Retina (tissue), 1 donor: ENCODE measurements around the gene LSM14B.
A peak's percentile ranks its signal among the peaks of the same experiment; 100 is the strongest.
"Not testable (repeated sequence)": the region's sequence is repeated elsewhere in the genome, so short reads cannot be mapped to it uniquely, and the experiment has no call there.

Source experiments
- DNase-seq: peaks from one replicate; pipeline ENCODE4 v3.0.0-alpha.2; 2016

Gene LSM14B

DNA sequence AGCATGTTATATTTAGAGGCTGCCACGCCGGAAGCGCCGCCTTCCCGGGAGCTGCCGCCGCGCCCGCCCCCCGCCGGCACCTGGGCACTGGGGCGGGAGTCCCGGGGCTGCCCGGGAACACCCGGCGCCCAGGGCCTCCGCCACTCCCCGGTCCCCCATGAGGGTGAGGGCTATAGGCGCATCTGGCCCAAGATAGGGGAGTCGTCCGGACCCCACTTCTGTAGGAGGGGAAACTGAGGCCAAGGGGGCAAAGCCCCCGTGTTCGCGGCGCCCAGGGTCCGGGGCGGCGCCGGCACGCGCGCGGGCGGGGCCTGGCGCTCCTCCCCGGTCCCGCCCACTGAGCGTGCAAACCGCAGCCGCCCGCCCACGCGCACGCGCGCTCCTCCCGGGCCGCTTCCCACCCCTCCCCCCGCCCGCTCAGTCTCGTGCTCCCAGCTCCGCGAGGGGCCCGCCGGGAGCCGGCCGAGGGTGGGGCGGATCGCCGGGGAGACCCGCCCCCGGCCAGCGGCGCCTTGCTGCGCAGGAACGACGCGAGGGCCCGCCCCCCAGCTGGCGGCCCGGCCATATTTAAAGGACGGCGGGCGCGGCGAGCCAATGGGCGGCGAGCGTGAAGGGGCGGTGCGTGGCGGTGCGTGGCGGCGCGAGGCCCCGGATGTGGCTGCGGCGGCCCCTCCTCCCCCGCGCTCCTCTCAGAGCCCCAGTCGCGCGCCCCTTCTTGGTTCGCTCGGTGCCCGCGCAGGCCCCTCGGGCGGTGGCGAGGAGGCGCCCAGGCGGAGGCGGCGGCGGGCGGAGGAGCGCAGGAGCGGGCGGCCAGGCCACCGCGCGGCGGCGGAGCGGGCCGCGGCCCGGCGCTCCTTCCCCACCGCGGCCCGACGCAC is at the start of gene LSM14B:
LSM14B (plus strand) TSS at position 700 of the 878 bp plus-strand sequence. CDS start 192 bp downstream, outside the sequence.
- DNase-seq = peak; percentile 96

GRCh38 chr20:62073323-62073722 is 49.0 kb upstream of the LSM14B start:
- DNase-seq = no peak

DNA sequence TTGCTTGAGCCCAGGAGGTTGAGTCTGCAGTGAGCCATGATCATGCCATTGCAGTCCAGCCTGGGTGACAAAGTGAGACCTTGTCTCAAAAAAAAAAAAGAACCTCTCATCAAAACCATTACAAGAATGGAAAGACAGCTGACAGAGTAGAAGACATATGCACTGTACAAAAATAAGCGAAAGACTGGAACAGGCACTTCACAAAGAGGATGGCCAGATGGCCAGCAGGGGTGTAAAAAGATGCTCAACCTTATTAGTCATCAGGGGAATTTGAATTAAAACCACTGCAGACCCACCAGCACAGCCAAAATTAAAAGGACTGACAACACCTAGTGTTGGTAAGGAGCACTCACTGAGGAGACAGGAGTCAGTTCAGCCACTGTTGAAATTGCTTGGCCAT is 43.1 kb upstream of the LSM14B start:
- no peak for DNase-seq

- no peak for DNase-seq
Observed at GRCh38 chr20:62080249-62080990, 41.9 kb upstream of the LSM14B start.

GRCh38 chr20:62083312-62083711 is 39.0 kb upstream of the LSM14B start:
- DNase-seq = no peak

- DNase-seq = not testable (repeated sequence)
Observed at GRCh38 chr20:62084224-62084623, 38.1 kb upstream of the LSM14B start.

GRCh38 chr20:62085206-62085605 is 37.1 kb upstream of the LSM14B start:
- DNase-seq = no peak

DNA sequence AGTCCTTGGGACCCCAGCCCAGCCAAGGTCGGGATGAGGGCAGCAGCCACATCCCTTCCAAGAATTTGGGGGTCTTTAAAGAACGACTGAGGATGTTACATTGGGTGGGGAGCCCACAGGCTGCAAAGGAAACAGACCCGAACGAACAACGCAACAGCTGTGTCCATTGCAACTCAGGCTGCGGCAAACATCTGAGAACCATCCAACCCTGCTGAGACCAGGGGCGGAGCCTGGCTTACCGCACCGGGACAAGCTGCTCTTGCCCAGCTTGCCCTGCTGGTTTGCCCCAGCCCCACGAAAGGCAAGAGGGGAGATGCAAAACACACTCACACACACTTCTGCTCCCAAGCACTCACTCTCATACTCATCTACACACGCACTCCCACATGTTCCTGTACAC is 35.0 kb upstream of the LSM14B start:
- DNase-seq = no peak

GRCh38 chr20:62087632-62088031 is 34.6 kb upstream of the LSM14B start:
- no peak for DNase-seq

DNA sequence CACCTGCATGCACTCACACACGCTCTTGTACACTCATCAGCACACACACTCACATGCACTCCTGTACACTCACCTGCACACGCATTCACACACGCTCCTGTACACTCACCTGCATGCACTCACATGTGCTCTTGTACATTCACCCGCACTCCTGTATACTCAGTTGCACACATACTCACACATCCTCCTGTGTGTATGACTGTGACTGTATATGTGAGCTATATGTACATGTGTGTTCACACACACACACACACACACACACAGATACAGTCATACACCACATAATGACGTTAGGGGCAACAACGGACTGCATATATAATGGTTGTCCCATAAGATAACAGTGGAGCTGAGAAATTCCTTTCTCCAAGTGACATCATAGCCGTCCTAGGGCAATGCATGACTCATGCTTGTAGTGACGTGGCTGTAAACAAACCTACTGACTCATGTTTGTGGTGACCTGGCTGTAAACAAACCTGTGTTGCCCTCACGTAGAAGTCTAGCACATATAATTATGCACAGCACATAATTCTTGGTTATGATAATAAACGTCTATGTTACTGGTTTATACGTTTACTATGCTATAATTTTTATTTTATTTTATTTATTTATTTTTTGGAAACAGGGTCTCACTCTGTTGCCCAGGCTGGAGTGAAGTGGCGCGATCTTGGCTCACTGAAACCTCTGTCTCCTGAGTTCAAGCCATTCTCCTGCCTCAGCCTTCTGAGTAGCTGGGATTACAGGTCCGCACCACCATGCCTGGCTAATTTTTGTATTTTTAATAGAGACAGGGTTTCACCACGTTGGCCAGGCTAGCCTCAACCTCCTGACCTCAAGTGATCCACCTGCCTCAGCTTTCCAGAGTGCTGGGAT is 33.8 kb upstream of the LSM14B start:
- no peak for DNase-seq

- DNase-seq = no peak
Observed at GRCh38 chr20:62089393-62089792, 32.9 kb upstream of the LSM14B start.

- no peak for DNase-seq
Observed at GRCh38 chr20:62096421-62097380, 25.6 kb upstream of the LSM14B start.

- DNase-seq = no peak
Observed at GRCh38 chr20:62097881-62098407, 24.3 kb upstream of the LSM14B start.

- DNase-seq = no peak
Observed at GRCh38 chr20:62101078-62101477, 21.2 kb upstream of the LSM14B start.

DNA sequence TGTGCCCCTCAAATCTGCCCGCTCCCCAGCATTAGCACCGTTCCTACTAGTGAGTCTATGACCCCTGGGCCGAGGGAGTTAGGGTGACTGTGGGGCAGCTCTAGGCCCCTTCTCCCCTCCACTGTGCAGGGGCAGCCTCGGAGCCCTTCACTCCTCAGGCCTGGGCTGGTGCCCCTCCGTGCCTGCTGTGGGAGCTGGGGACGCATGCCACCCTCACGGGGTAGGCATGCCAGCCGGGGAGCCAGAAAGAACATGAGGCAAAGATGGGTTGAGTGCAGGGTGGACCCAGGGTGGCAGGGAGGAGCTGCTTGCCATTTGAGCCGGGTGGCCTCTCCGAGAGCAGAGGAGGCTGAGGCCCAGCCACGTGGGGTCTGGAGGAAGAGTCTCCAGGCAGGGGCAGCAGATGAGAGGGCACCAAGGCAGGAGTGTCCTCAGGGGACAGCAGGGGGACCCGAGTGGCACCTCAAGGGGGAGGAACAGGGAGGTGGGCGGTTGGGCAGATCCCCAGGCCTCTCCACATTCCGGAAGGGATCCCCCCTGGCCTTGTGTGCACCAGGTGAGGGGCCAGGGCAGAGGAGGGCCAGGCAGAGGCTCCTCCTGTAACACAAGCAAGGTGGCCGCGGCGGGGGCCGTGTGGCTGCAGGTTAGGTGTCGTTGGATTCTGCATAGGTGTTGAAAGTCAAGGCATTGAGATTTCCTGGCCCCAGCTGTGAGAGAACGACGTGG is 18.6 kb upstream of the LSM14B start:
- no peak for DNase-seq

DNA sequence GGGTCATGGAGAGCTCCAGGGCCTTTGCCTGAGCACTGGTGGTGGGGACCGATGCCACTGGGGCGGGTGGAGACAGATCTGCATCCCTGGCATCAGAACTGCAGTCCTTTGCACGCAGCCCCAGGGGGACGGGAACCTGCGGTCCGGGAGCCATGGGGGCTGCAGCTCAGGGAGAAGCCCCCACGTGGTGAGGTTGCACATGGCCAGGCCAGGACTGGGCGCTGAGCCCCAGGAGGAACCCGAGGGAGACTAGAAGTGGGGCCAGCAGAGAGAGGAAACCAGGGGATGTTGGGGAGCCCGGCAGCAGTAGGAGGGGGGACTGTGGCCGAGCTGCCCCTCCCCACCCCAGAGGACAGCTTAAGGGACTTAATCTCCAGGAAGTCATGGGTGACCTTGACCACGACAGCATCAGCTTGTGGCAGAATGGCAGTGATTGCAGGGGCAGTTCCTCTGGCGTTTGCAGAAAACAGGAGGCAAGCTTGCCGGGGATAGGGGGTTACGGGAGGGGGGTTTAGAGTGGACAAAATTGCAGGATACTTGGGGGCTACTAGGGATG is 18.0 kb upstream of the LSM14B start:
- no peak for DNase-seq

- DNase-seq = no peak
Observed at GRCh38 chr20:62104791-62105345, 17.4 kb upstream of the LSM14B start.

GRCh38 chr20:62105592-62105991 is 16.7 kb upstream of the LSM14B start:
- no peak for DNase-seq

- no peak for DNase-seq
Observed at GRCh38 chr20:62111148-62111547, 11.1 kb upstream of the LSM14B start.

DNA sequence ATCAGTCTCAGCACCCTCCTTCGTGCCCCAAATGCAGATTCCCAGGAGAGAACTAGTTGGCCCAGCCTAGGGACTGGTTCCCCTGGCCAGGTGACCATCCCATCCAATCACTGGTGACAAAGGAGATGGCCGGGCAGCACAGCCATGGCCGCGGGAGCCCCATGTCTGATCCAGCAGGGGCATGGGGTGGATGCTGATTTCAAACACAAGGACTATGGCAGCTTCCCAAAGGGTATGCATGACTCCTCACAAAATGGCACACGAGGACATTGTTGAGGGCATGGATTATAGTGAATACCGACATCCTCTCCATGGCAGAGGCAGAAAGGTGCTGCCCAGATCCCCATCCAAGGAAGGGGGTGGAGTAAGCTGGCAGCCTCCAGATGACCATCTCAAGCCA is 9.9 kb upstream of the LSM14B start:
- no peak for DNase-seq
